Hindlimb muscle (tissue), 1 donor: ENCODE results near the gene DUSP14. TPM values are rescaled to one million over a fixed set of nuclear protein-coding genes. Genes with fewer than 3 reads are reported as not detected.

Source experiments
- polyA plus RNA-seq: library from polyadenylated mRNA; unstranded; fragments of 120-200 nt; gene quantifications from one replicate; pipeline ENCODE4 v1.2.1, GENCODE V29; 2013; ENCODE audit not compliant: insufficient read length

DUSP14 gene
- polyA plus RNA-seq, 1 donor = 9.9 TPM

Other genes starting within 250 kb of the DUSP14 start
- gene C17orf78, start 113.9 kb upstream of the DUSP14 start, polyA plus RNA-seq = not detected
- 19.3 TPM for gene ACACA, start 83.1 kb upstream of the DUSP14 start, polyA plus RNA-seq
- gene TADA2A, start 83.0 kb upstream of the DUSP14 start, polyA plus RNA-seq = 22.7 TPM
- gene SYNRG, start 119.5 kb downstream of the DUSP14 start, polyA plus RNA-seq = 30.0 TPM
- 17.0 TPM for gene DDX52, start 153.6 kb downstream of the DUSP14 start, polyA plus RNA-seq